PC-3 (cell line): Measurements from ENCODE around the gene CDK2AP2. TPM values are rescaled to one million over a fixed set of nuclear protein-coding genes. Genes with fewer than 3 reads are reported as not detected.
"Not testable (repeated sequence)": the region's sequence is repeated elsewhere in the genome, so short reads cannot be mapped to it uniquely, and the experiment has no call there.

Experiments used
- ATAC-seq: fragments of 200-7000 bp; cut with Tn5 transposase; 2 replicates; pipeline ENCODE4 v1.9.1; 2020; ENCODE audit warnings: mild to moderate bottlenecking, moderate library complexity
- BruUV-seq: library from RNA; stranded (reverse); fragments of 400-500 nt; replicated peaks from 2 replicates; lab custom pipeline; 2021; lab: Mats Ljungman, UMichigan
- CTCF ChIA-PET: fragments of 300-600 bp; sonication (Branson Sonifier 250); formaldehyde crosslinking; loops from one replicate; lab custom pipeline; 2022; ENCODE audit warnings: antibody characterized with exemption; lab: Charles Lee
- POLR2A ChIA-PET: fragments of 300-600 bp; sonication (Branson Sonifier 250); formaldehyde crosslinking; loops from one replicate; lab custom pipeline; 2022; ENCODE audit warnings: antibody characterized with exemption; ENCODE audit not compliant: unreplicated experiment; lab: Charles Lee
- DNase-seq: peaks from one replicate; pipeline ENCODE4 v3.0.0-alpha.2; 2015
- H2AFZ ChIP-seq: fragments of 300-600 bp; sonication (generic); 2 replicates; pipeline ENCODE4 v1.6.0; 2016; ENCODE audit warnings: antibody characterized with exemption, low read length
- H3F3A ChIP-seq: fragments of 300-600 bp; sonication (generic); one replicate; pipeline ENCODE4 v1.6.0; 2017; ENCODE audit warnings: antibody characterized with exemption, low read length, control low read depth, mild to moderate bottlenecking; ENCODE audit not compliant: unreplicated experiment
- H3K27ac ChIP-seq: fragments of 300-600 bp; sonication (generic); 2 replicates; pipeline ENCODE4 v1.5.1; 2016; ENCODE audit warnings: mild to moderate bottlenecking, low read length
- H3K27me3 ChIP-seq: fragments of 300-600 bp; sonication (generic); 2 replicates; pipeline ENCODE4 v1.6.1; 2016; ENCODE audit warnings: low read length, mixed read lengths
- H3K36me3 ChIP-seq: fragments of 300-600 bp; sonication (generic); 2 replicates; pipeline ENCODE4 v1.6.1; 2016; ENCODE audit warnings: low read depth, mixed run types, low read length, mixed read lengths
- H3K4me1 ChIP-seq: fragments of 300-600 bp; sonication (generic); 2 replicates; pipeline ENCODE4 v1.5.1; 2016; ENCODE audit warnings: low read length; ENCODE audit not compliant: insufficient read depth
- H3K4me2 ChIP-seq: fragments of 300-600 bp; sonication (generic); 2 replicates; pipeline ENCODE4 v1.6.0; 2016; ENCODE audit warnings: low read length
- H3K4me3 ChIP-seq: fragments of 300-600 bp; sonication (generic); 2 replicates; pipeline ENCODE4 v1.5.1; 2016; ENCODE audit warnings: mild to moderate bottlenecking, low read length, mixed read lengths
- H3K79me2 ChIP-seq: fragments of 300-600 bp; sonication (generic); 2 replicates; pipeline ENCODE4 v1.6.1; 2017; ENCODE audit warnings: low read length, mixed read lengths
- H3K9ac ChIP-seq: fragments of 300-600 bp; sonication (generic); 2 replicates; pipeline ENCODE4 v1.6.0; 2016; ENCODE audit warnings: mild to moderate bottlenecking, low read length
- H3K9me2 ChIP-seq: fragments of 300-600 bp; sonication (generic); replicated peaks from 2 replicates; pipeline ENCODE4 v1.6.1; 2016; ENCODE audit warnings: mixed run types, low read length, mixed read lengths
- H3K9me3 ChIP-seq: fragments of 300-600 bp; sonication (generic); 2 replicates; pipeline ENCODE4 v1.6.1; 2016; ENCODE audit warnings: low read length, mixed read lengths
- H4K20me1 ChIP-seq: fragments of 300-600 bp; sonication (generic); 2 replicates; pipeline ENCODE4 v1.6.1; 2016; ENCODE audit warnings: low read length, mixed read lengths
- CTCF ChIP-seq: fragments of 300-600 bp; sonication (generic); conservative IDR thresholded peaks from 2 replicates; pipeline ENCODE4 v1.5.1; 2017; ENCODE audit warnings: antibody characterized with exemption, low read depth, mild to moderate bottlenecking, low read length
- EZH2 ChIP-seq: fragments of 300-600 bp; sonication (generic); IDR thresholded peaks from one replicate; pipeline ENCODE4 v1.6.1; 2017; ENCODE audit warnings: antibody characterized with exemption, mild to moderate bottlenecking, low read length; ENCODE audit not compliant: unreplicated experiment
- EZH2phosphoT487 ChIP-seq: fragments of 300-600 bp; sonication (generic); IDR thresholded peaks from 2 replicates; pipeline ENCODE4 v1.6.1; 2018; ENCODE audit warnings: mild to moderate bottlenecking, antibody characterized with exemption, low read length, borderline replicate concordance
- intact Hi-C: fragments of 100-400 bp; cut with micrococcal nuclease; formaldehyde crosslinking; loops from 2 replicates; pipeline ENCODE4 v1.9.0; 2023
- total RNA-seq: library from RNA; depleted of rRNA; stranded (reverse); fragments of >200 nt; gene quantifications from 2 replicates; pipeline ENCODE4 v1.2.3, GENCODE V29; 2014

Gene CDK2AP2
- total RNA-seq, 1 experiment from 2014 or later: 87.4 TPM

GRCh38 chr11:67466962-67467771, 40.8 kb downstream of the CDK2AP2 start:
- peak overlapping the region; percentile 90 for H3K27ac ChIP-seq
- CTCF ChIA-PET: interaction anchor here (2.0 kb wide), 1 partner anchor 66 kb away, joined by 15 read pairs; the partner anchor contains the start of gene PPP1CA

GRCh38 chr11:67466367-67466766, 41.6 kb downstream of the CDK2AP2 start:
- BruUV-seq: no TSS peak
- H3K27me3 ChIP-seq: no peaks in the 10 kb centered on the region
- H2AFZ ChIP-seq: no peak overlapping the region
- ChIA-PET CTCF (no interaction called here), POLR2A (interaction anchor here (0.7 kb wide), 1 partner anchor 92 kb away, joined by 4 read pairs; no protein-coding TSS in a partner anchor)
- TF ChIP-seq CTCF (no peak), EZH2phosphoT487 (no peak), EZH2 (no peak)
- intact Hi-C loops: loop anchor here (5.0 kb wide), 1 partner anchor 39 kb away; the partner anchor contains the start of gene RPS6KB2
- no peaks in the 10 kb centered on the region for H4K20me1 ChIP-seq
- H3K36me3 ChIP-seq: no peaks in the 10 kb centered on the region
- H3K9me3 ChIP-seq: no peaks in the 10 kb centered on the region
- H3K4me3 ChIP-seq: no peak overlapping the region
- H3F3A ChIP-seq: peaks cover 13% of the 10 kb centered on the region
- H3K9ac ChIP-seq: no peak overlapping the region
- no peak overlapping the region for H3K27ac ChIP-seq
- peaks cover 41% of the 10 kb centered on the region for H3K4me1 ChIP-seq
- H3K79me2 ChIP-seq: peaks cover 28% of the 10 kb centered on the region
- no peak overlapping the region for H3K4me2 ChIP-seq
- ATAC-seq: no peak
- DNase-seq: no peak
- no peaks in the 10 kb centered on the region for H3K9me2 ChIP-seq

More at GRCh38 chr11:67466962-67467771, 40.8 kb downstream of the CDK2AP2 start:
- POLR2A ChIA-PET: interaction anchor here (0.7 kb wide), 1 partner anchor 93 kb away, joined by 4 read pairs; no protein-coding TSS in a partner anchor
- Histone ChIP-seq H3K9me3 (no peaks in the 10 kb centered on the region), H4K20me1 (no peaks in the 10 kb centered on the region), H3K9ac (peak overlapping the region; percentile 98), H3K36me3 (no peaks in the 10 kb centered on the region), H3K4me3 (peak overlapping the region; percentile 85), H3F3A (peaks cover 13% of the 10 kb centered on the region), H3K79me2 (peaks cover 28% of the 10 kb centered on the region), H3K4me1 (peaks cover 41% of the 10 kb centered on the region), H3K27me3 (no peaks in the 10 kb centered on the region), H3K9me2 (no peaks in the 10 kb centered on the region), H2AFZ (no peak overlapping the region), H3K4me2 (peak overlapping the region; percentile 99)
- ATAC-seq (no peak), DNase-seq (no peak)
- BruUV-seq: no TSS peak
- intact Hi-C loops: loop anchor here (5.0 kb wide), 1 partner anchor 40 kb away; the partner anchor contains the start of gene RPS6KB2
- no peak for TF ChIP-seq CTCF
- TF ChIP-seq EZH2phosphoT487: no peak
- TF ChIP-seq EZH2: no peak

- H3K9me3 ChIP-seq, H3K36me3 ChIP-seq, H3K27me3 ChIP-seq, H2AFZ ChIP-seq, H4K20me1 ChIP-seq, ATAC-seq, H3K9me2 ChIP-seq, CTCF ChIA-PET, BruUV-seq, POLR2A ChIA-PET: not testable (repeated sequence)
- H3K4me1 ChIP-seq: peaks cover 41% of the 10 kb centered on the region
- peak overlapping the region; percentile 97 for H3K27ac ChIP-seq
- H3F3A ChIP-seq: peaks cover 13% of the 10 kb centered on the region
- H3K4me2 ChIP-seq: peak overlapping the region; percentile 95
- peak overlapping the region; percentile 94 for H3K9ac ChIP-seq
- peak overlapping the region; percentile 75 for H3K4me3 ChIP-seq
- H3K79me2 ChIP-seq: peaks cover 28% of the 10 kb centered on the region
- intact Hi-C loops: loop anchor here (5.0 kb wide), 1 partner anchor 38 kb away; the partner anchor contains the start of gene RPS6KB2
- peak; percentile 78 for DNase-seq
Measured at GRCh38 chr11:67465530-67465929, 42.4 kb downstream of the CDK2AP2 start.
